NCI-H524 (cell line): ENCODE measurements around the gene SYNE4.
"Not testable (repeated sequence)": the region's sequence is repeated elsewhere in the genome, so short reads cannot be mapped to it uniquely, and the experiment has no call there.

ENCODE experiments used
- DNase-seq, 2 experiments: peaks; one replicate each; lab custom pipeline; 2025; lab: John Stamatoyannopoulos, UW

Gene SYNE4, protein sequence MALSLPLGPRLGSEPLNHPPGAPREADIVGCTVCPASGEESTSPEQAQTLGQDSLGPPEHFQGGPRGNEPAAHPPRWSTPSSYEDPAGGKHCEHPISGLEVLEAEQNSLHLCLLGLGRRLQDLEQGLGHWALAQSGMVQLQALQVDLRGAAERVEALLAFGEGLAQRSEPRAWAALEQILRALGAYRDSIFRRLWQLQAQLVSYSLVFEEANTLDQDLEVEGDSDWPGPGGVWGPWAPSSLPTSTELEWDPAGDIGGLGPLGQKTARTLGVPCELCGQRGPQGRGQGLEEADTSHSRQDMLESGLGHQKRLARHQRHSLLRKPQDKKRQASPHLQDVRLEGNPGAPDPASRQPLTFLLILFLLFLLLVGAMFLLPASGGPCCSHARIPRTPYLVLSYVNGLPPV

DNA sequence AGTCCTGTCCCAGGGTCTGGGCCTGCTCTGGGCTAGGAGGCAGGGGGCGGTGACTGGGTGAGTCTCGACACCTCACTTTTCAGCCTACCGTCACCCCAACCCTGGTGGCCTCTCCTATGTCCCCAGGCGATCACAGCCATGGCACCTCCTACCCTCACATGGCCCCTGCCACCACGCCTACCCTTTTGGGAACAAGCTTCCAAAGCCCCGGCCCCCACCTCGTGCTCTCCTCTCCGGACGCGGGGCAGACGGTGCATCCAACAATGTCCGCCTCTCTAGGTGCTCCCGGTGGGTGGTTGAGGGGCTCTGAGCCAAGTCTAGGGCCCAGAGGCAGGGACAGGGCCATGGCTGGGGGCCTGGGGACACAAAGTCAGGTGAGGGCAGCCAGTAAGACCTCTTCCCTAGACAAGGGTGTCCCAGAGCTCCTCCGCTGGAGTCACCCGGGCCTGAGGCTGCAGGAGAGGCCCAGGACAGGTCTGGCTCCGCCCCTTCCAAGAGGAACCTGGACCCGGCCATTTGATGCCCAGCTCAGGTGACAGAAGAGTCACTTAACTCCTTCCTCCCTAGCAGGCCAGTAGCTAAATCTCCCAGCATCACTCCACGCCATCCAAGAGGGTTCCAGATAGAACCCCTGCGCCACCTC lies at the start of gene SYNE4:
Gene SYNE4 (minus strand): TSS at position 478 of the 643 bp plus-strand sequence. CDS start 132 bp downstream, at position 346.
- DNase-seq: no peak

DNA sequence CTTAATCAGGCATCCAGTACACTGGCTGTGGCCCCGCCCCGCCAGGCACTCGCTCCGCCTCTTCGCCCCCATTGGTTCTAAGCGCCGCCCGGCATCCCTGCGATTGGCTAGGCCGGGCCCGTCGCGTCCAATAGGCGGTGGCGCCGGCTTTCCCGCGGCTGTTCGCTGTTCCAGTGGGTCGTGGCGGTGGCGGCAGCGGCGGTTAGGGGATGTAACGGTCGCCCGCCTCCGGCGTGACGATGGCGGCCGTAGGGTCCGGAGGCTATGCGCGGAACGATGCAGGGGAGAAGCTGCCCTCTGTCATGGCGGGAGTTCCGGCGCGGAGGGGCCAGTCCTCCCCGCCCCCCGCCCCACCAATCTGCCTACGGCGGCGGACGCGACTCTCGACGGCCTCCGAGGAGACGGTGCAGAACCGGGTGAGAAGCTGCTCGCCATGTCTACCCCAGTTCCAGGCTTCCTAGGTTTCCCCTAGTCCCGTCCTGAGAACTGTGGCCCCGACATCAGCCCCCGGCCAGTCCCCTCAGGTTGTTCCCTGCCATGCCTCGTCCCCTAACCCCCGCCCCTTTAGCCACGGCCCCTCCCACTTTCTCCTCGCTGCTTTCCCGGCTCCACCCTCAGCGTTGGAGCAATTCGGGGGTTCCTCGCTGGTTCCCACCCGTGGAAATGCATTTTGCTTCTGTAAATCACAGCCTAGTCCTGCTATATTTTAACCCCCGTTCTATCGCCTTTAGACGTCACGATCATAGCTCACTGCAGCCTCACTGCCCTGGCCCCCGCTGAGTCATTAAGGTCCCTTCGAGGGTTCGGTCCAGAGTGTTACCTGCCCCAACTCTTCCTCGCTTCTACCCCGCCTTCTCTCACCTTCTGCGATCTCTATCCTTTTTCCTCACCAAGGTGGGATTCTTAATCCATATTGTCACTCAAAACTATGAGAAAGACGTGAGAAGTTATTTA lies 46.4 kb upstream of the SYNE4 start, which contains the start of gene WDR62:
Gene WDR62 (plus strand): TSS at position 165 of the 954 bp plus-strand sequence. CDS start 75 bp downstream, at position 240.
- peak; percentile 98 to 99 for DNase-seq

DNA sequence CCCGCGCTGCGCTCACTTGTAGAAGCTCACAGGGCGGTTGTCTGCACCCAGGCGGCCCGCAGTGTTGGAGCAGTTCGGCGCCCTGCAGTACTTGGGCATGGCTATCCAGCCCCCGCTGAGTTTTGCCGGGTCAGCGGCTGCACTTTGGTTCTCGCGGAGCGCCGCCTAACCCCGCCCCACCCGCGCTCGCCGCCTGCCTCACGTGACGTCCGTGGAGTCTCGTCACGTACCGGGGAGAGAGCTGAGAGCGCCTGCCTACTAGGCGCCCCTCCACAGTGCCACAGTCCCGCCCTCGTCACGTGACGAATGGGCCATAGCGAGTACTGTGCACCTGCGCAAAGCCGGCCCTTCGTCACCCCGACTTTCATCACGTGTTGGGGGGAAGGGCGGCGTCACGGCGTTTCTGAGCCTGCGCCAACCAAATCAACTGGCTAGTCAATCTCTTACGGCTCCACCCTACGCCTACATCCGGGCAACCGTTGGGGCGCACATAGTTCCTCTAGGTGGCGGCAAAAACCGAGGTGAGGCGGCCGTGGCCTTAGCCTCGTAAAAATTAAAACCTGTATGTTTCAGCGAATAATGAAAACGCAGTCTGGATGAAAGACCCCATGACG lies 45.6 kb upstream of the SYNE4 start, which contains the start of gene THAP8:
Gene THAP8 (minus strand): TSS at position 167 of the 614 bp plus-strand sequence. CDS start 68 bp downstream, at position 99.
- DNase-seq: peak; percentile 99 to 100

DNA sequence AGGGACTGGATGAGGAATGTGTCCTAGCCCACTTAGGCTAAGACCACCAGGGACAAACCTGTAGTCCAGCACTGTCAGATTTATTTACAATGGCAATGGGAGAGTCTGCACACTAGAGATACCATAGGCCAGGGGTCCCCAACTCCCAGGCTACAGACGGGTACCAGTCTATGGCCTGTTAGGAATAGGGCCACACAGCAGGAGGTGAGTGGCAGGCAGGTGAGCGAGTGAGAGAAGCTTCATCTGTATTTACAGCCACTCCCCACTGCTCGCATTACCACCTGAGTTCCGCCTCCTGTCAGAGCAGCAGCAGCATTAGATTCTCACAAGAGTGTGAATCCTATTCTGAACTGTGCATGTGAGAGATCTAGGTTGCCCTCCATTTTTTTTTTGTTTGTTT lies 43.0 kb upstream of the SYNE4 start:
- DNase-seq: no peak

DNA sequence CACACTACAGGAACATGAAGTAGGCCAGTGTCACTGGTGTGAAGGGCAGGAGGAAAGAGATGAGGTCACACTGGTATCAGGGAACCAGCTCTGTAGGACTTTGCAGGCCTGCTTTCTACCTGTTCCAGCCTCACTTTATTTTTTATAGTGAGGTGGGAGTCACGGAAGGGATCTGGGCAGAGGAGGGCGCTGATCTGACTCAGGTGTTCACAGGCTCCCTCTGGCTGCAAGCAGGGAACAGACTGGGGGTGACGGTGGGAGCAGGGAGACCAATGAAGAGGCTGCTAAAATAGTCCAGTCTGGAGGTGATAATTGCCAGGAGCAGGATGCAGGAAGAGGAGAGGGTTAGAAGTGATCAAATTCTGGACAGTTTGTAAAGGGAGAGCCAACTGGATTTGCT lies 42.6 kb upstream of the SYNE4 start:
- DNase-seq: peak in 1 of 2 experiments; percentile 34

DNA sequence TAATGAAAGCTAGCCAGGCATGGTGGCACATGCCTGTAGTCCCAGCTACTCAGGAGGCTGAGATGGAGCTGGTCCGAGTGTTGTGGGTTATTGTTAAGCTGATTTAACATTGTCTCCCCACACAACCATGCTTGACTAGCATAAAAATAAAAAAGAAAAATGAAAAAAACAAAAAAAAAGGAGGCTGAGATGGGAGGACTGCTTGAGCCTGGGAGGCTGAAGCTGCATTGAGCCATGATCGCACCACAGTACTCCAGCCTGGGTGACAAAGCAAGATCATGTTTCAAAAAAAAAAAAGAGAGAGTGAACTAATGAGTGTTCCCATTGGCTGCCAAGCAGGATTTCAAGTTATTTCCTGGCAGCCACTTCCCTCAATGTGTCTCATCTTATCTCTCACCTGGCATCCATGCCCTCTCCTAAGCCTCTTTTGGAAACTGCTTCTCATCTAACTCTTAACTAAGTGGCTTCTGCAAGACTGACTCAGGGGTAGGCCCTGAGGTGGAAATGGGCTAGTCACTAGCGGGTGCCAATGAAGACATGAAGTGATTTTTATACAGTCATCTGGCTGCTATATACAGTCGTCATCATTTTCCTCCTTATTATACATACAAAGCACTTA lies 40.6 kb upstream of the SYNE4 start:
- DNase-seq: no peak

DNA sequence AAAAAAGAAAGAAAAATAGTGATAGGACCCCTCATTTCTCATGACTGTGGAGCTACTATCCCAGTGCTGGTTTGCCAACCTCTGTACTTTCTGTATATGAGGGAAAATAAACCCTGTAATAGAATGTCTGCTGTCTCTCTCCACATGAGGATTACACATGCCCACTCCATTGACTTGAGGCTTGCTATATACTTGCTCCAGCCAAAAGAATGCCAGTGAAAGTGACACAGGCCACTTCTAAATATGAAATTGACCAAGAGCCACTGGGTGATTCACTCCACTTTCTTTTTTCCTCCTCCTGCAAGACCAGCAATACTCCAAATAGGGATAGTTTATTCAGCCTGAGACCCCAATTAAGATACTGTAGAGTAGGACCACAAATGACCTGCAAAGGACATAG lies 39.2 kb upstream of the SYNE4 start:
- no peak for DNase-seq

DNA sequence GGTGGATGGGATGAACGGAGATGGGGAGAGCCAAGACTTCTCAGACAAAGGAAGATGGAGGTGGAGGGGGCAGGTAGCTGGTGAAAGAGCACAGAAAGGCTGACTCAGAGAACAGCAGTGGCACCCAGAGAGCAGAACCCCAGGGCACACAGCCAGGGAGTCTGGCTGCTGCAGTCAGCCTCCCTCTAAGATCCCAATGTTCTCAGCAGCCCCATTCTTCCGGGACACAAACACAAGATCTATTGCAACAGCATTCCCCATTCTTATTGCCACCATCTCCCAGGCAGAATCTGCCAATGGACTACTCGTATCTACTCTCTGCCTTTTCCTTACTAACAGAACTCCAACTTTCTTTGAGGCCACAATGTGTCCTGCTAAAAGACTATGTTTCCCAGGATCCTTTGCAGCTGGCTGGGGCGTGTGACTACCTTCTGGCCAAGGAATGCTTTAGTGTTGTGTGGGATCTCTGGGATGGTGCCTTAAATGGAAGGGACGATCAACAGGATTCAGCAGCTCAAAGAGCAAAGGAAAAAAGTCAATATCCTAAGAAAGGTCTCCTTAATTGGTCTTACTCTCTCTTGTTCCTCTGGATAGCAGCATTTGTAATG lies 37.9 kb upstream of the SYNE4 start:
- DNase-seq: no peak

DNA sequence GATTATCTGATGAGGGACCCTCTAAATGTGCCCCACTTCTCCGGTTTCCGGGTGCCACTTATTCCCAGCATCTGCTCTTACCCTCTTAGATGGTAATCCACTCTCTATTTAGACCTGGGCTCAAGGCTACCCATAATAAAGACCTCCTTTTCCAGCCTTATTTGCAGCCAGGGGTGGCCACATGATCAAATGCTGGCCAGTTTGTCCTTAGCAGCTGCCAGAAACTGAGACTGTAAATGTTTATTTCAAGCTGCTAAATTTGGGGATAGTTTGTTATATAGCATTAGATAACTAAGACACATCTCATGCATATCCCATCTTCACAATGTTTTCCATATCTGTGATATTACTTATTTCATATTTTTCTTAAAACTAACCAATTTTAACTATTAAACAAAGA lies 35.3 kb upstream of the SYNE4 start:
- no peak for DNase-seq

DNA sequence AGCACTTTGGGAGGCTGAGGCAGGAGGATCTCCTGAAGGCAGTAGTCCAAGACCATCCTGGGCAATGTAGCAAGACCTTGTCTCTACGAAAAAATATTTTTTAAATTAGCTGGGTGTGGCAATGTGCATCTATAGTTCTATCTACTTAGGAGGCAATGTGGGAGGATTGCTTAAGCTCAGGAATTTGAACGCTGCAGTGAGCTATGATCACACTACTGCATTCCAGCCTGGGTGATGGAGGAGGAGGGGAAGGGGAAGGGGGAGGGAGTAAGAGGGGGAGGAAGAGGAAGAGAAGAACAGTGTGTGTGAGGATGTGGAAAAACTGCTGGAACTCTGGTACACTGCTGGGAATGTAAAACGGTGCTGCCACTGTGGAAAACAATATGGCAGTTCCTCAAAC lies 33.2 kb upstream of the SYNE4 start:
- no peak for DNase-seq

DNA sequence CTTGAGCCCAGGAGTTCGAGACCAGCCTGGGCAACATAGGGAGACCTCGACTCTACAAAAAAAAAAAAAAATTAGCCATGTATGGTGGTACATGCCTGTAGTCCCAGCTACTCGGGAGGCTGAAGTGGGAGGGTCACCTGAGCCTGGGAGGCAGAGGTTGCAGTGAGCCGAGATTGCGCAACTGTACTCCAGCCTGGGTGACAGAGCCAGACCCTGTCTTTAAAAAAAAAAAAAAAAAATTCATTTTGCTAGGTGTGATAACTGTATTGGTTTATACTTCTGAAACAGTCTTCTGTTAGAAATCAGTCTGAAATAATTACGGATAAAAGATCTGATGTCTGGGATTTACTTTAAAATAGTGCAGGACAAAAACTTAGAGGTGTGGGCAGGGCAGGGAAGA lies 32.5 kb upstream of the SYNE4 start:
- DNase-seq: not testable (repeated sequence)

DNA sequence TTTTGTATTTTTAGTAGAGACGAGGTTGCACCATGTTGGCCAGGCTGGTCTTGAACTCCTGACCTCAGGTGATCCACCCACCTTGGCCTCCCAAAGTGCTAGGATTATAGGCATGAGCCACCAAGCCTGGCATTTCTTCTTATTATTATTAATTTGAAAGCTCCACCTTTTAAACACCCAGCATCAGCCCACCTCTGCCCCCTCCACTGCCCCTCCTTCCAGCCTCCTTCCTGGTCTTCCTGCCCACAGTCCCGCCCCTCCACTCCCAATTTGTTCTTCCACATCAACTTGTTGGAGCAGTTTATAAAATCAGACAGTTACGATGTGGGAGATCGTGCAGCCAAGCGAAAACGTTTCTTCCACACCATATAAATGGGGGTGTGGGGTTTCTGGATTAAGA lies 31.9 kb upstream of the SYNE4 start:
- DNase-seq: no peak

DNA sequence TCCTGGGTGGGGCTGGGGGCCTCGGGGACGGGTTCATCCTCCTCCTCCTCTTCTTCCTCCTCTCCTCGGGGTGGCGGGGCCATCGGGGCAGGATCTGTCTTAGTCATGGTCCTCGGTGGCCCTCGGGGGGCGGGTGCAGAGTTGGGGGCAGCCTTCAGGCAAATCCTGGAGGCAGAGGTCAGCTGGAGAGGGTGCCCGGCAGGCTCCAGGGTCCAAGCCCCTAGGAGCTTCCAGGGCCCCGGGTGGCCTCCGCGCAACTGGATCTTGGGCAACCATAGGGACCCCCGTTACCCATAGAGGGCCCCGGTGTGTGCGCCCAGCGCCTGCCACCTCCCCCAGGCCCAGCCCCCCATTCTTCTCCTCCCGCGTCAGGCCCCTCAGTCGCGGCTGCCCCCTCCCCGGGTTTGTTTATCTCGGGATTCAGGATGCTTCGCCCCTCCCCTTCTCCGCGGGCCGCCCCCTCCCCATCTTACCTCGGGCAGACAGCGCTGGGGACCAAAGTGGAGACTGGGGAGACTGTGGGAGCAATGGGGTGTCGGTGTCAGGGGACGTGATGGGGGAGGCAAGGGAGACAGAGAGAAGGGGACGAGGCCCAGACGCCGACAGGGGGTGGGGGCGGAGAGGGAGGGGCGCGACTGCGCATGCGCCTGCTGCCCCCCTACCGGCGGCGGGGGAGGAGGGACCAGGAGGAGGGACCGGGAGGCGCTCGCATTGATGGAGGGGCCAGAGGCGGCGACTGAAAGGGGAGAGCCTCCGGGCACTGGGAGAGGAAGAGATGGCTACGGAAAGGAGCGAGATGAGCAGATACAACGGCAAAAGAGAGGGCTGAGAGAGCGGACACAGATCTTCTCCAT lies 23.9 kb upstream of the SYNE4 start, which contains the start of gene CLIP3:
Gene CLIP3 (minus strand): TSS at position 623 of the 854 bp plus-strand sequence. CDS start 516 bp downstream, at position 107.
- peak; percentile 11 to 55 for DNase-seq

DNA sequence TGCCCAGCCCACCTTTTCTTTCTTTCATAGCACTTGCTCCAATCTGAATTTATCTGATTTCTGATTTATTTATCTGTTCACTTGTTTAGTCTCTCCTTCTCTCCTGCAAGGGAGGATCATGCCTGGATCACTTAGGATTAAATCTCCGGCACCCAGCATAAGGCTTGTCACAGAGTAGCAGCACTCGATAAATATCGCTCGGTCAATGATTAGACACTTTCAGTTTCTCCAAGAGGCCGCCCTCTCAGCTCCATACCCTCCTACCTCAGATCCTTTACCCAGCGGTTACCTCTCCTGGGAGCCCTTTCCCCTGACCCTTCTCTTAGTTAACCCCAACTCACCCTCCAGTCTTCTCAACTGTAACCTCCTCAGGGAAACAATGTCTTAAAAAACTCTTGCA lies 22.7 kb upstream of the SYNE4 start:
- no peak for DNase-seq

DNA sequence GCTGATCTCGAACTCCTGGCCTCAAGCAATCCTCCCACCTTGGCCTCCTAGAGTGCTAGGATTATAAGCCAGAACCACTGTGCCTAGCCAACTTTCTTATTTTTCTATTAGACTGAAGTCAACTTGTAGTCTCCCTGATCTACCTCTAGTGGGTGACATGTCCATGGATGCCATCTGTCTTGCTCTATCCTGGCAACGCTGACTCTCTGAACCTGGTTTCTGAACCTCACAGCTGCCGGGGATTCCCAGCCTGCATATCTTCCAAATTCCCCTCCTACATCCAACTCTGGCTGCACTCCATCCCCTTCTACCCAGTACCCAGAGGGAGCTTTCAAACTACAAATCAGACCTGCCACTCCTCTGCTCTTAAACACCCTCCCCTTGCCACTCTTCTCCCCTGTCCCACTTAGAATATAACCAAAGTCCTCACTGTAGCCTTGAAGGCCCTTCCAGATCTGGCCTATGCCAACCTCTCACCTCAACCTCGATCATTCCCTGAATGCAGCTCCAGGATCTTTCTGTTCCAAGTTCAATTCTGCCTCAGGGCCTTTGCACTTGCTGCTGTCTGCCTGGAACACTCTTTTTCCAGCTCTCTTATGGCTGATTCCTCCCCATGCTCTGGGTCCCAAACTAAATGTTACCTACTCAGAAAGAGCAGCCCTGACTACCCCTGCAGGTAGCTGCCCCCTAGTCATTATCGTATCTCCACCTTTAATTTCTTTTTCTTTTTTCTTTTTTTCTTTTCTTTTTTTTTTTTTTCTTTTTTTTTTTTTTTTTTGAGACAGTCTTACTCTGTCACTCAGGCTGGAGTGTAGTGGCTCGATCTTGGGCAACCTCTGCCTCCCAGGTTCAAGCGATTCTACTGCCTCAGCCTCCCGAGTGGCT lies 21.9 kb upstream of the SYNE4 start:
- DNase-seq: peak in 1 of 2 experiments; percentile 38

DNA sequence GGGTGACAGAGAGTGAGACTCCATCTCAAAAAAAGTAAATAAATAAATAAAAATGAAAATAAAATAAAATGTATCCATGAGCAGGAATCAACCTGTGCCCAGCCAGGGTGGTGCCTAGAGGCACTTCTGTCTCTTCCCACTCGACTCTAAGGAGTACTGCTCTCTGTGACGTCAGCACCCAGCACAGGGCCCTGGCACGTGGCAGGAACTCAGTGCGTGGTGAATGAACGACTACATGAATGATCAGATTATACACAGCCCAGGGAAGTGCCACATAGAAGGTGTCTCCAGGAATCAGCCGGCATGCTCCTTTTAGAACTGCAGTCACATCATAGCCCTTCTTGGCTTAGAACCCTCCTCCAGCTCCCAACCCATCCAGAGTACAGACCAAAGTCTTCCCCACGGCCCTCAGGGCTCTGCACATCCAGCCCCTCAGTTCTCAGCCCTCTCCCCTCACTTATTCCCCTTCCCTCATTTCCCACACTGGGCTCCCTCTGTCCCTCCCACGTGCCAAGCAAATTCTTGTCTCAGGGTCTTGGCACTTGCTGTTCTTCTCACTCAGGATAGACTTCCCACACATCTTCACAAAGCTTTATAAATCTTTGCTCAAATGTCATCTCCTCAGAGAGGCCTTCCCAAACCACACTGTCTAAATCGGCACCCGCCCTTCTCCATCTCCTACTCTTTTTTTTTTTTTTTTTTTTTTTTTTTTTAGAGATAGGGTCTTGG lies 19.9 kb upstream of the SYNE4 start:
- no peak for DNase-seq

DNA sequence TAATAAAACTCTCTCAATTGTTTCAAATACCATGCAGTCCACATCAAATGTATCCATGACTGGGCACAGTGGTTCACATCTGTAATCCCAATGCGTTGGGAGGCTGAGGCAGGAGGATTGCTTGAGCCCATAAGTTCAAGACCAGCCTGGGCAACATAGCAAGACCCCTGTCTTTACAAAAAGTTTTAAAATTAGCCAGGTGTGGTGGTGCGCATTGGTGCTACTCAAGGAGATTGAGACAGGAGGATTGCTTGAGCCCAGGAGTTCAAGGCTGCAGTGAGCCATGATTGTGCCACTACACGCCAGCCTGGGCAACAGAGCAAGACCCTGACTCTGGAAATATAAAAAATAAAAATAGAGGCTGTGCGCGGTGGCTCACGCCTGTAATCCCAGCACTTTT lies 19.1 kb upstream of the SYNE4 start:
- no peak for DNase-seq
